Muscle layer of duodenum (tissue), 2 donors: Measurements from ENCODE around the gene ADAMTSL5.

Experiments used
- H3K27ac ChIP-seq: one replicate; pipeline ENCODE4 v1.7.0; 2013; ENCODE audit warnings: mild to moderate bottlenecking, low read length
- H3K27me3 ChIP-seq: one replicate; pipeline ENCODE4 v1.7.0; 2013; ENCODE audit warnings: low read depth, mild to moderate bottlenecking, control low read depth, low read length
- H3K36me3 ChIP-seq, 2 donors: one replicate each; pipeline ENCODE4 v1.7.0; 2013; ENCODE audit warnings: low read length in 2 of 2, control low read depth in 1 of 2, mild to moderate bottlenecking in 1 of 2; ENCODE audit not compliant: insufficient read depth in 2 of 2, control insufficient read depth in 1 of 2
- H3K4me1 ChIP-seq, 2 donors: one replicate each; pipeline ENCODE4 v1.7.0; 2013; ENCODE audit warnings: low read length in 2 of 2, mild to moderate bottlenecking in 2 of 2, control low read depth in 1 of 2, moderate library complexity in 1 of 2; ENCODE audit not compliant: insufficient read depth in 2 of 2, control insufficient read depth in 1 of 2
- H3K4me3 ChIP-seq, 2 donors: one replicate each; pipeline ENCODE4 v1.7.0; 2013; ENCODE audit warnings: low read length in 2 of 2, low read depth in 1 of 2, mild to moderate bottlenecking in 1 of 2
- H3K9me3 ChIP-seq, 2 donors: one replicate each; pipeline ENCODE4 v1.7.0; 2013; ENCODE audit warnings: low read length in 2 of 2, control low read depth in 1 of 2, mild to moderate bottlenecking in 1 of 2; ENCODE audit not compliant: control insufficient read depth in 1 of 2
- donor health status: healthy.

ADAMTSL5 gene

GRCh38 chr19:1471515-1472160 is 41.2 kb downstream of the ADAMTSL5 start:
- Histone ChIP-seq H3K36me3 (peaks cover 0 to 24% of the 10 kb centered on the region in 2 donors), H3K4me3 (no peak overlapping the region), H3K27ac (no peak overlapping the region), H3K4me1 (peaks cover 0 to 66% of the 10 kb centered on the region in 2 donors), H3K27me3 (peaks cover 40% of the 10 kb centered on the region), H3K9me3 (no peaks in the 10 kb centered on the region)

- Histone ChIP-seq H3K4me1 (peaks cover 0 to 72% of the 10 kb centered on the region in 2 donors), H3K36me3 (peaks cover 0 to 18% of the 10 kb centered on the region in 2 donors), H3K9me3 (no peaks in the 10 kb centered on the region), H3K27ac (no peak overlapping the region), H3K27me3 (peaks cover 42% of the 10 kb centered on the region), H3K4me3 (peak overlapping the region in 1 of 2 donors; percentile 68)
These were observed 41.8 kb downstream of the ADAMTSL5 start for GRCh38 chr19:1471010-1471514.

GRCh38 chr19:1470305-1471009 is 42.4 kb downstream of the ADAMTSL5 start:
- Histone ChIP-seq H3K27me3 (peaks cover 42% of the 10 kb centered on the region), H3K4me1 (peaks cover 0 to 78% of the 10 kb centered on the region in 2 donors), H3K36me3 (peaks cover 0 to 12% of the 10 kb centered on the region in 2 donors), H3K9me3 (no peaks in the 10 kb centered on the region), H3K27ac (no peak overlapping the region), H3K4me3 (peak overlapping the region in 1 of 2 donors; percentile 68)

GRCh38 chr19:1470055-1470304 is 42.8 kb downstream of the ADAMTSL5 start:
- Histone ChIP-seq H3K9me3 (no peaks in the 10 kb centered on the region), H3K4me3 (peak overlapping the region in 1 of 2 donors; percentile 68), H3K4me1 (peaks cover 0 to 80% of the 10 kb centered on the region in 2 donors), H3K36me3 (peaks cover 0 to 7% of the 10 kb centered on the region in 2 donors), H3K27me3 (peaks cover 42% of the 10 kb centered on the region), H3K27ac (no peak overlapping the region)

- Histone ChIP-seq H3K4me1 (peaks cover 0 to 76% of the 10 kb centered on the region in 2 donors), H3K36me3 (peaks cover 0 to 2% of the 10 kb centered on the region in 2 donors), H3K9me3 (no peaks in the 10 kb centered on the region), H3K27ac (no peak overlapping the region), H3K27me3 (peaks cover 42% of the 10 kb centered on the region), H3K4me3 (peak overlapping the region in 1 of 2 donors; percentile 68)
These were observed 43.4 kb downstream of the ADAMTSL5 start for GRCh38 chr19:1469255-1470054.

GRCh38 chr19:1468821-1469254 is 44.0 kb downstream of the ADAMTSL5 start:
- Histone ChIP-seq H3K9me3 (no peaks in the 10 kb centered on the region), H3K27me3 (peaks cover 42% of the 10 kb centered on the region)

GRCh38 chr19:1468274-1468820 is 44.5 kb downstream of the ADAMTSL5 start:
- Histone ChIP-seq H3K36me3 (no peaks in the 10 kb centered on the region), H3K27ac (no peak overlapping the region), H3K4me1 (peaks cover 0 to 72% of the 10 kb centered on the region in 2 donors), H3K9me3 (no peaks in the 10 kb centered on the region), H3K4me3 (peak overlapping the region in 1 of 2 donors; percentile 32), H3K27me3 (peaks cover 42% of the 10 kb centered on the region)

More at GRCh38 chr19:1468821-1469254, 44.0 kb downstream of the ADAMTSL5 start:
- Histone ChIP-seq H3K4me3 (peak overlapping the region in 1 of 2 donors; percentile 32), H3K27ac (no peak overlapping the region), H3K36me3 (no peaks in the 10 kb centered on the region), H3K4me1 (peaks cover 0 to 75% of the 10 kb centered on the region in 2 donors)

- Histone ChIP-seq H3K27ac (no peak overlapping the region), H3K4me1 (peaks cover 0 to 66% of the 10 kb centered on the region in 2 donors), H3K36me3 (no peaks in the 10 kb centered on the region), H3K4me3 (peak overlapping the region in 1 of 2 donors; percentile 32), H3K27me3 (peaks cover 41% of the 10 kb centered on the region), H3K9me3 (no peaks in the 10 kb centered on the region)
These were observed 45.1 kb downstream of the ADAMTSL5 start for GRCh38 chr19:1467490-1468273.

- H3K9me3 ChIP-seq, result no peaks in the 10 kb centered on the region
- no peak overlapping the region for H3K4me3 ChIP-seq
- no peak overlapping the region for H3K27ac ChIP-seq
- peaks cover 36% of the 10 kb centered on the region for H3K27me3 ChIP-seq
- peaks cover 0 to 63% of the 10 kb centered on the region in 2 donors for H3K4me1 ChIP-seq
- no peaks in the 10 kb centered on the region for H3K36me3 ChIP-seq
These were observed 45.7 kb downstream of the ADAMTSL5 start for GRCh38 chr19:1467215-1467489.

- Histone ChIP-seq H3K27me3 (peaks cover 31% of the 10 kb centered on the region), H3K27ac (no peak overlapping the region), H3K4me1 (peaks cover 0 to 58% of the 10 kb centered on the region in 2 donors), H3K4me3 (no peak overlapping the region), H3K9me3 (no peaks in the 10 kb centered on the region), H3K36me3 (no peaks in the 10 kb centered on the region)
These were observed 46.2 kb downstream of the ADAMTSL5 start for GRCh38 chr19:1466461-1467214.
